H9 (cell line): Measurements from ENCODE around the gene PRR35. TPM values are rescaled to one million over a fixed set of nuclear protein-coding genes. Genes with fewer than 3 reads are reported as not detected.

Experiments
- DNase-seq: peaks from one replicate; pipeline ENCODE4 v3.0.0-alpha.2; 2017
- H2AFZ ChIP-seq: one replicate; pipeline ENCODE4 v1.6.1; 2013; ENCODE audit warnings: mild to moderate bottlenecking, low read length, control low read depth, moderate library complexity
- H2AK5ac ChIP-seq: 2 replicates; pipeline ENCODE4 v1.6.1; 2013; ENCODE audit warnings: low read length, control low read depth, mixed read lengths; ENCODE audit not compliant: insufficient read length
- H2BK120ac ChIP-seq: one replicate; pipeline ENCODE4 v1.6.1; 2013; ENCODE audit warnings: low read depth, mild to moderate bottlenecking, low read length, control low read depth, inconsistent platforms; ENCODE audit not compliant: poor library complexity, severe bottlenecking
- H2BK12ac ChIP-seq: 2 replicates; pipeline ENCODE4 v1.6.1; 2013; ENCODE audit warnings: low read length, control low read depth, mixed read lengths, low read depth; ENCODE audit not compliant: insufficient read length
- H2BK15ac ChIP-seq: 2 replicates; pipeline ENCODE4 v1.6.1; 2013; ENCODE audit warnings: low read depth, low read length, control low read depth
- H2BK20ac ChIP-seq: one replicate; pipeline ENCODE4 v1.6.1; 2013; ENCODE audit warnings: low read depth, mild to moderate bottlenecking, low read length, control low read depth, inconsistent platforms; ENCODE audit not compliant: poor library complexity, severe bottlenecking
- H2BK5ac ChIP-seq: 2 replicates; pipeline ENCODE4 v1.6.1; 2013; ENCODE audit warnings: low read length, control low read depth, mixed read lengths; ENCODE audit not compliant: insufficient read length
- H3K14ac ChIP-seq: 2 replicates; pipeline ENCODE4 v1.6.1; 2013; ENCODE audit warnings: low read length, control low read depth; ENCODE audit not compliant: insufficient read depth
- H3K18ac ChIP-seq: 2 replicates; pipeline ENCODE4 v1.6.1; 2013; ENCODE audit warnings: low read depth, mild to moderate bottlenecking, mixed read lengths, low read length, control low read depth; ENCODE audit not compliant: insufficient read length
- H3K23ac ChIP-seq: 2 replicates; pipeline ENCODE4 v1.6.1; 2013; ENCODE audit warnings: low read length, control low read depth, mixed read lengths, low read depth; ENCODE audit not compliant: insufficient read length
- H3K23me2 ChIP-seq: 2 replicates; pipeline ENCODE4 v1.6.1; 2013; ENCODE audit warnings: low read depth, mild to moderate bottlenecking, mixed read lengths, low read length, control low read depth; ENCODE audit not compliant: insufficient read length, poor library complexity, severe bottlenecking
- H3K27ac ChIP-seq: 2 replicates; pipeline ENCODE4 v1.5.1; 2013; ENCODE audit warnings: low read length, control low read depth, mixed read lengths, low read depth; ENCODE audit not compliant: insufficient read length
- H3K27me3 ChIP-seq: 2 replicates; pipeline ENCODE4 v1.6.1; 2013; ENCODE audit warnings: low read length, control low read depth, inconsistent platforms; ENCODE audit not compliant: insufficient read depth
- H3K4ac ChIP-seq: 2 replicates; pipeline ENCODE4 v1.6.1; 2013; ENCODE audit warnings: low read depth, mild to moderate bottlenecking, control low read depth, inconsistent platforms, low read length, moderate library complexity
- H3K4me1 ChIP-seq: 2 replicates; pipeline ENCODE4 v1.6.1; 2013; ENCODE audit warnings: low read length, control low read depth, inconsistent platforms; ENCODE audit not compliant: insufficient read depth
- H3K4me2 ChIP-seq: 2 replicates; pipeline ENCODE4 v1.6.1; 2013; ENCODE audit warnings: low read length, control low read depth, mixed read lengths; ENCODE audit not compliant: insufficient read length, insufficient read depth
- H3K56ac ChIP-seq: 2 replicates; pipeline ENCODE4 v1.6.1; 2013; ENCODE audit warnings: low read depth, mild to moderate bottlenecking, mixed read lengths, low read length, control low read depth; ENCODE audit not compliant: insufficient read length
- H3K79me1 ChIP-seq: 2 replicates; pipeline ENCODE4 v1.6.1; 2013; ENCODE audit warnings: low read depth, mild to moderate bottlenecking, moderate library complexity, low read length, control low read depth, inconsistent platforms; ENCODE audit not compliant: insufficient read depth, poor library complexity, severe bottlenecking
- H3K79me2 ChIP-seq: 2 replicates; pipeline ENCODE4 v1.6.1; 2013; ENCODE audit warnings: low read length, control low read depth, inconsistent platforms; ENCODE audit not compliant: insufficient read depth
- H3K9ac ChIP-seq: 2 replicates; pipeline ENCODE4 v1.6.1; 2013; ENCODE audit warnings: low read length, control low read depth, mixed read lengths; ENCODE audit not compliant: insufficient read length; ENCODE audit errors: extremely low read depth
- H3K9me3 ChIP-seq: one replicate; pipeline ENCODE4 v1.6.1; 2013; ENCODE audit warnings: low read depth, low read length, inconsistent platforms; ENCODE audit not compliant: control insufficient read depth
- H3T11ph ChIP-seq: one replicate; pipeline ENCODE4 v1.6.1; 2013; ENCODE audit warnings: mild to moderate bottlenecking, low read length, control low read depth, inconsistent platforms
- H4K20me1 ChIP-seq: one replicate; pipeline ENCODE4 v1.6.1; 2013; ENCODE audit not compliant: control insufficient read depth, insufficient read length, insufficient read depth
- H4K5ac ChIP-seq: 2 replicates; pipeline ENCODE4 v1.6.1; 2013; ENCODE audit warnings: low read depth, mild to moderate bottlenecking, mixed read lengths, low read length, control low read depth; ENCODE audit not compliant: insufficient read length
- H4K8ac ChIP-seq: replicated peaks from 2 replicates; pipeline ENCODE4 v1.6.1; 2013; ENCODE audit warnings: low read length, control low read depth, mixed read lengths, low read depth; ENCODE audit not compliant: insufficient read length
- H4K91ac ChIP-seq: 2 replicates; pipeline ENCODE4 v1.6.1; 2013; ENCODE audit warnings: low read depth, mild to moderate bottlenecking, moderate library complexity, mixed read lengths, low read length, control low read depth; ENCODE audit not compliant: insufficient read length
- H3K27ac Mint-ChIP-seq, 3 experiments: 2 replicates in 2 of 3; 3 replicates in 1 of 3; pipeline ENCODE4 v1.8.0; 2020 to 2021; ENCODE audit warnings: mixed read lengths in 3 of 3, mild to moderate bottlenecking in 1 of 3, moderate library complexity in 1 of 3
- H3K27me3 Mint-ChIP-seq: 2 replicates; pipeline ENCODE4 v1.8.0; 2021; ENCODE audit warnings: low read depth, mild to moderate bottlenecking, moderate library complexity, mixed read lengths
- H3K36me3 Mint-ChIP-seq, 3 experiments: 2 replicates in 2 of 3; 3 replicates in 1 of 3; pipeline ENCODE4 v1.8.0; 2020 to 2021; ENCODE audit warnings: low read depth in 3 of 3, mixed read lengths in 3 of 3; ENCODE audit not compliant: insufficient read depth in 1 of 3
- H3K4me1 Mint-ChIP-seq, 2 experiments: 2 replicates each; pipeline ENCODE4 v1.8.0; 2020; ENCODE audit warnings: mixed read lengths in 2 of 2
- H3K4me3 Mint-ChIP-seq, 2 experiments: 2 replicates in 1 of 2; 3 replicates in 1 of 2; pipeline ENCODE4 v1.8.0; 2020 to 2021; ENCODE audit warnings: mild to moderate bottlenecking in 2 of 2, mixed read lengths in 2 of 2, moderate library complexity in 1 of 2
- H3K9me3 Mint-ChIP-seq, 2 experiments: 2 replicates in 1 of 2; 3 replicates in 1 of 2; pipeline ENCODE4 v1.8.0; 2020; ENCODE audit warnings: mild to moderate bottlenecking in 2 of 2, mixed read lengths in 2 of 2, moderate library complexity in 1 of 2
- WGBS: extraction: QIAGEN DNeasy Blood & Tissue Kit; methylation state at CpG from one replicate; pipeline ENCODE4 v1.1.7; 2013; ENCODE audit warnings: missing lambda C conversion rate, low lambda C conversion rate, mixed read lengths; ENCODE audit not compliant: insufficient read length; ENCODE audit errors: extremely low coverage; 5-methylcytosine and 5-hydroxymethylcytosine counted together
- total RNA-seq: library from RNA; stranded (reverse); gene quantifications from 2 replicates; pipeline ENCODE4 v1.2.1, GENCODE V29; 2021
- TF ChIP-seq, protein P1 (sequence below): fragments of 200-600 bp; sonication (generic); conservative IDR thresholded peaks from 3 replicates; pipeline ENCODE4 v1.8.0; 2021; ENCODE audit warnings: antibody characterized with exemption, mild to moderate bottlenecking

The PRR35 gene
- total RNA-seq, 1 experiment from 2014 or later, result 0.33 TPM

DNA sequence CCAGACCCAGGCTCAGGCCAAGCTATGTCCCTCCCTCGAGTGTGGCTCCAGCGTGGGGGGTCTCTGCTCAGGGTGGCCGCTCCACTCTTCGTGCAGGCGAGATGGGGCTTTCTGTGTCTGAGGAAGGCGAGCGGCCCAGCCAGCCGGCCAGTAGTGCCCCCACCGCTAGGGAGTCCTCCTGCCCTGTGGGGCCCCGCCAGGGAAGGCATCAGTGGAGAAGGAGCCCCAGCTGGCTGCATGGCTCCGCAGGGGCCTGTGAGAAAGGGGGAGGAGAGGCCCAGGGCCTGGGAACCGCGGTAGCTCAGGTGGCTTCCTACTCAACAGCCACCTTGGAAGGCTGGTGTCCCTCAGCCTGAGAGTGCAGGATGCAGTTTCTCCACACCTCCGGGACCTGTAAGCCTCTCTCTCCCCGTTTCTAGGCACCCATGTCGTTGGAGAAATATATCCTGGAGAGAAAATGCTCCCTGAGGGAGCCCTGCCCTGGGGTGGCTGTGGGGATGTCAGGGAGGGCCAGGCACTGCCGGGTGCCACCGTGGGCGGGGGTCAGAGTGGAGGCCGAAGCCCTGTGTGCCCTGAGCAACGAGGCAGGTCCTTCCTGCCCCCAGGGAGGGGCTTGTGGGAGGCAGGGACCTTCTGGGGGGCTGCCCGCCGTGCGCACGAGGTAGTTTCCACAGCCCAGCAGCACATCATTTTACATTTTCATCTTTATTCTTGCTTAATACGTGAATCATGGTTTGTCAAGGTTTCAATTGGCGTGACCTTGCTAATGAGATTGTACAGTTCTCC lies 12.9 kb downstream of the PRR35 start:
- Histone ChIP-seq H3T11ph (no peak overlapping the region), H3K14ac (no peak overlapping the region), H3K9me3 (no peaks in the 10 kb centered on the region), H3K23ac (no peak overlapping the region), H2AFZ (no peak overlapping the region), H4K5ac (no peak overlapping the region), H2BK5ac (no peak overlapping the region), H3K27ac (no peak overlapping the region), H3K4me2 (no peak overlapping the region), H3K27me3 (no peaks in the 10 kb centered on the region), H4K20me1 (no peaks in the 10 kb centered on the region), H2AK5ac (no peak overlapping the region), H3K56ac (no peak overlapping the region), H2BK12ac (no peak overlapping the region), H3K9ac (no peak overlapping the region), H2BK120ac (no peak overlapping the region), H2BK15ac (no peak overlapping the region), H4K91ac (no peak overlapping the region), H3K79me1 (no peaks in the 10 kb centered on the region), H4K8ac (no peak overlapping the region), H2BK20ac (no peak overlapping the region), H3K4ac (no peak overlapping the region), H3K23me2 (peaks cover 5% of the 10 kb centered on the region), H3K18ac (no peak overlapping the region), H3K4me1 (no peaks in the 10 kb centered on the region), H3K79me2 (no peaks in the 10 kb centered on the region; the same call in 1 of the 2 replicates)
- DNase-seq, result no peak
- Mint-ChIP-seq H3K9me3 (no peaks in the 10 kb centered on the region), H3K27me3 (peaks cover 1% of the 10 kb centered on the region; the same call in 1 of the 2 replicates), H3K27ac (no peak overlapping the region), H3K4me1 (peaks cover 12 to 25% of the 10 kb centered on the region in 2 experiments), H3K4me3 (no peak overlapping the region), H3K36me3 (peaks cover 0 to 4% (median 3%) of the 10 kb centered on the region in 3 experiments; a peak in 4 of 7 replicates)
- WGBS, result no CpG with 5 or more reads among the region's 27 CpGs
- TF ChIP-seq, protein P1, sequence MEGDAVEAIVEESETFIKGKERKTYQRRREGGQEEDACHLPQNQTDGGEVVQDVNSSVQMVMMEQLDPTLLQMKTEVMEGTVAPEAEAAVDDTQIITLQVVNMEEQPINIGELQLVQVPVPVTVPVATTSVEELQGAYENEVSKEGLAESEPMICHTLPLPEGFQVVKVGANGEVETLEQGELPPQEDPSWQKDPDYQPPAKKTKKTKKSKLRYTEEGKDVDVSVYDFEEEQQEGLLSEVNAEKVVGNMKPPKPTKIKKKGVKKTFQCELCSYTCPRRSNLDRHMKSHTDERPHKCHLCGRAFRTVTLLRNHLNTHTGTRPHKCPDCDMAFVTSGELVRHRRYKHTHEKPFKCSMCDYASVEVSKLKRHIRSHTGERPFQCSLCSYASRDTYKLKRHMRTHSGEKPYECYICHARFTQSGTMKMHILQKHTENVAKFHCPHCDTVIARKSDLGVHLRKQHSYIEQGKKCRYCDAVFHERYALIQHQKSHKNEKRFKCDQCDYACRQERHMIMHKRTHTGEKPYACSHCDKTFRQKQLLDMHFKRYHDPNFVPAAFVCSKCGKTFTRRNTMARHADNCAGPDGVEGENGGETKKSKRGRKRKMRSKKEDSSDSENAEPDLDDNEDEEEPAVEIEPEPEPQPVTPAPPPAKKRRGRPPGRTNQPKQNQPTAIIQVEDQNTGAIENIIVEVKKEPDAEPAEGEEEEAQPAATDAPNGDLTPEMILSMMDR, result no peak
